ENCODE results near the gene ICE1.
"Not testable (repeated sequence)": the region's sequence is repeated elsewhere in the genome, so short reads cannot be mapped to it uniquely, and the experiment has no call there.

ICE1 gene

DNA sequence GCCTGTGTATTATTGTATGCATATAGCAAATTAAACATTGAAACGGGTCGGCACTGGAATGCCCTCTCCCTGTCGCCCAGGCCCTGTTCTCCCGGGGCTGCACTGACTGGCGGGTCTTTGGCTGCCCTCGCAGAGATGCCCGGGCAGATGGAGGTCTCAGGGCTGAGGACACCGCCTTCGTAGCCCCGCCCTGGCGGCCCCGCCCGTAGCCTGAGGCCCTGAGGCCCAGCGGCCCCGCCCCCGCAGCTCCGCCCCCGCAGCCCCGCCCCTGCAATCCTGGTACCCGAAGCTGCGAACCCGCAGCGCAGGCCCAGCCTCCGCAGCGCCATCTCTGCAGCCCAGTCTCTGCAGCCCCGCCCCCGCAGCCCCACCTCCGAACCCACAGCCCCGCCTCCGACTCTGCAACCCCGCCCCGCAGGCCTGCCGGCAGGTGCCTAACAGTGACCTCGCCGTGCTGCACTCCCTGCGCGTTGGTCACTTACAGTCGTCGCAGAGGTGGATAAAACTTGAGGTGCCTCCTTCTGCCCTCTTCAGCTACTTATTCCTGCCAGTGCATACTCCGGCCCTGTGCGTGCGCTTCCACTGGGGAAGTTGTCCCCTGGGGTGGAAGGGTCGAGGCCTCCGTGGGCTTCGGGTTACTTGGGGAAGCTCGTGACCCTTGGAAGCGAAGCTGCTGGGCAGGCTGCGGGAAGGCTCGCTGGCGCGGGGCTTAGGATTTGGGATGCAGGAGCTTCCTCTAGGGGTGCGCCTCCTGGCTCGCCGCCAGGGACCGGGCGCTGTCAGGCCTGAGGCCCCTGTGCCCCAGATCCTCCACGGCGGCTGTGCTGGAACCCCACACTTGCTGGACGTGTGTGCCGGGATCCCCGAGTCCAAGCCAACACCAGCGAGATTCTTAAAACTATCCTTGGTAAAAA lies 72.3 kb downstream of the ICE1 start:
- peak; percentile 84 for DNase-seq

- DNase-seq, result peak; percentile 32
Measured at GRCh38 chr5:5497152-5497788, 74.8 kb downstream of the ICE1 start.

- DNase-seq, result no peak
Measured at GRCh38 chr5:5499442-5499841, 77.0 kb downstream of the ICE1 start.

- no peak for DNase-seq
Measured at GRCh38 chr5:5504325-5504724, 81.8 kb downstream of the ICE1 start.

DNA sequence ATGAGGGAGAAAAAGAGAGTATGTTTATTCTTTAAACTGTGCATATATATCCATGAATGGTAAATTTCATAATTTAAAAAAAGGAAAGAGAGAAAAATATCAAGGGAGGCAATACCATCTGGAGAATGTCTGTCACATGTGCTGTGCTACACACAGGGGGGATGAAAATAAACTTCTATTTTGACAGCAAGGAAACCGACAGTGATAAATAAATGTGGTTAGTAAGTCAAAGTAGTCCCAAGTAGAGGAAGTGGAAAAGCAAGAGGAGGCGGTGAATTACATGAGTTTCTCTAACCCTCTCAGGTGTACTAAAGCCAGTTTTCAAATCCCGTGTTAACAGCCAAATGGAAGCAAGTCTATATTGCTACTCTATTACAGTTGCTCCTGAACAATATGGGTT lies 83.3 kb downstream of the ICE1 start:
- DNase-seq, result no peak

- no peak for DNase-seq
Measured at GRCh38 chr5:5508391-5508790, 85.9 kb downstream of the ICE1 start.

- DNase-seq, result no peak
Measured at GRCh38 chr5:5511904-5512416, 89.5 kb downstream of the ICE1 start.

GRCh38 chr5:5512543-5512942 lies 90.1 kb downstream of the ICE1 start:
- no peak for DNase-seq

GRCh38 chr5:5520622-5521021 lies 98.1 kb downstream of the ICE1 start:
- not testable (repeated sequence) for DNase-seq

- DNase-seq, result no peak
Measured at GRCh38 chr5:5521029-5521428, 98.6 kb downstream of the ICE1 start.

DNA sequence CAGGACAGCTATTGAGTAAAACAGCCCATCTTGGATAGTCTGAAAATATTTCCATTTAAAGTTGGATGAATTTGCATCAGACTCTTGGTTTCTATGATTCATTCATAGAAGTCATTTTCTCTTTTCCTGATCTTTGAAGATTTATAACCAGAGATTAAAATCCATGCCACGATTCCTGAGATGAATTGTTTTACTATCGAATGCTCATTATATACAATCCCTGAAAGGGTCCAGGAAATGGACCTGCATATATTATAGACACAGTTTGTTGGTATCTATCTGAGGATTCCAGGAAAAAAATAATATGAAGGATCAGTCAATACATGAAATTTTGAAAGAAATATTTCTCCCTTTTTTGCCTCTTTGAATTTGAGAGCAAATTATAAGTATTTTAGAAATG lies 99.0 kb downstream of the ICE1 start:
- no peak for DNase-seq

DNA sequence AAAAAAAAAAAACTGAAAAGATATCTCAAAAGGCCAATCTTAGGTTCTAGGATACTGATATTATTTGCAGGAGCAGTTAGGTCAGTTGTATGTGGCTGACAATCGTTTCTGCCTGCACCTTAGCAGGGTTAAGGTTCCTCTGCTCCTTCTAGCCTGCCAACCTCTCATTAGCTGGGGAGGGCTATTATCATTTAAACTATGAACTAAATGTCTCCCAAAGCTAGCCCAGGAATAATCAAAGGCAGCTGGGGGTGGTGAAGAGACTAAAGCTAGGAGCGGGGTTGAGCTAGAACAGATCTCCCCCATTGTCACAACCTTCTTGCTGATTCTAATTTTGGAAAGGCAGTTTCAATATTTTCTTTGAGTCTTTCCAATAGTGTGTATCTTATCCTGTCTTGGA lies 99.9 kb downstream of the ICE1 start:
- no peak for DNase-seq

DNA sequence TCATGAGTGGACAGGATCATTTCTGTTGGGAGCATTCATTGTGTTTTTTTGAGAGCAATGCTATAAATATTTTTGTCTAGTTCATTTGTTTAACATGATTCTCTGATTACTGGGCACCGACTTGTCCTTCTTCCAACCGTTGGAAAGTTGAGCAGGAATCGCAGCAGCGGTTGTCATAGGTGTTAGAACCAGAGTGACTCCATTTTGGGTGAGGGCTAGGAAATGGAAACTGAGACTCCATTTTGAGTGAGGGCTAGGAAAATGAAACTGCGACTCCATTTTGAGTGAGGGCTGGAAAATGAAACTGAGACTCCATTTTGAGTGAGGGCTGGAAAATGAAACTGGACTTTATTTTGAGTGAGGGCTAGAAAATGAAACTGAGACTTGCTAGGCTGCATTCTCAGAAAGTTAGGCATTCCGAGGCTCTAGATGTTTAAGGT lies 100.6 kb downstream of the ICE1 start:
- DNase-seq, result peak; percentile 74

DNA sequence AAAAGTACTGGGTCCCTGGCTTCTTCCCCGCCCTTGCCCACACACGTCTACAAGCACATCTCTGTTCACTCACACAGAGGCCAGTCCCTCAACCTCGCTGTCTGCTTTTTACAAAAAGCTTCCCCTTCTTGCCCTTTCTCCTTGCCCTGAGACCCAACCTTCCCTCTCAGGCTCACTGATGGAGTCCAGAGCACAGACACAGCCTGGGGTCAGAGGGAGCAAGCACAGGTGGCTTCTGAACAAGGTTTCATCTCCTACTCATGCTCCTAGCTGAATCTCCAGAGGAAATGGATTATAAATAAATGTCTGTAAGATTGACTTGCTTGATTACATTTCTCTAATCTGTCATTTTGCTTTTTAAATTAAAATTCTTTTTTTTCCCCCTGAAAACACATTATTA lies 101.8 kb downstream of the ICE1 start:
- no peak for DNase-seq

- no peak for DNase-seq
Measured at GRCh38 chr5:5531371-5531770, 108.9 kb downstream of the ICE1 start.

DNA sequence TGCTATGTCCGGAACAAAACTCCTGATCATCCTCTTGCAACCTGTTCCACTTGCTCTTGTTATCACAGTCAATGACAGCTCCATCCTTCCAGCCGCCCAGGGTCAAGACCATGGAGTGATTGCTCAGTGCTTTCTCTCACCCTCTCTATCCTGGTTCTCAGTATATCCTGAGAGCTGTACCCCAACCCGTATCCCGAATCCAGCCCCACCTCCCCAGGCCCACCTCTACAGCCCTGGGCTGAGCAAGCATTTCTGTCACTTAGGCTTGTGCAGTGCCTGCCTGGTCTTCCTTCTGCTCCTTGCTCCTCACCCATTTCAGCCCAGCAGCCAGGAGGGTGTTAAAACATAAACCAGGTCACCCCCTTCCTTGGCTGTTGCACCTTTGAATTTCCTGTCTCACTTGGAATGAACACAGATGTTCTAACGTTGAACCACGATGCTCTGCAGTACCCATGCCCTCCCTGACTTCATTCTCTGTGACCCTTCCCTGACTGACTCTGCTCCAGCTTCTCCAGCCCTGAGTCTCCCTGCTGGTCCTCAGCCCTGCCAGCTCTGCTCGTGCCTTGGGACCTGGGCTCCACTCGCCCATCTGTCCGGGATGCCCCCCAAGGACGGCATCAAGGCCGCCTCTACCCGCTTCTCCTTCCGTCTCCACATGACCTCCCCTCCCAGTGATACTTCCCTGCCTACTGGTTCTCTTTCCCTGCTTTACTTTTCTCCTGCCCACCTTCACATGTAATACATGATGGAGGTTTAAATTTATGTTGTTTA lies 110.0 kb downstream of the ICE1 start:
- DNase-seq, result no peak

DNA sequence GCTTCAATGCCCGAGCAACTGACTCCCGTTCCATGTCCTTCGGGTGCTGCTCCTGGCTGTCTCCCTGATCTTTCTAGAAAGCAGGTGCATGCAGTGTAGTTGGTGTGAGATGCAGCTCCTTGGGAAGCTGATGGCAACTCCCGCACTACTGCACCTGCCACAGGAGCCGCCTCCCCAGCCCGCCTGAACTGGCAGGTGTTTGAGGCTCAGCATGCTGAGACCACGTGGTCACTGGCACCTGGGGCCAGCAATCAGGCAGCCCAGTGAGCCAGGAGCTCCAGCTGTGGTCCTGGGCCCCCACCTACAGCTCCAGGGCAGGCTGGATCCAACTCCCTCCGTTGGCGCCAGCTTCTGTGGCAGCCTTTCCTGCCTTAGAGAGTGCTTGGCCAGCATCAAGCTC lies 111.5 kb downstream of the ICE1 start:
- DNase-seq, result no peak

GRCh38 chr5:5534333-5534732 lies 111.9 kb downstream of the ICE1 start:
- DNase-seq, result no peak

DNA sequence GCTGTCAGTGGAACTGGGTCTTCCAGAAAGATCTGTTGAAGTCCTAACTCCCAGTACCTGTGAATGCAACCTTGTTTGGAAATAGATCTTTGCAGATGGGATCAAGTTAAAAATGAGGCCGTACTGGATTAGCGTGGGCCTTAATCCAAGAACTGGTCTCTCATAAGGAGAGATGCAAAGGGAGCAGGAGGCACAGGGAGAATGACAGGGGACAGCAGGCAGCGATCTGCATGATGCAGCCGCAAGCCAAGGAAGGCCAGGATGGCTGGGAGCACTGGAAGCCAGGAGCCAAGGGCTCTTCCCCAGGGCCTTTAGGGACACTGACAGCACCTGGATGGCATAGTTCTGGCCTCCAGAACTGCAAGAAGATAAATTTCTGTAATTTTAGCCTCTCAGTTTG lies 114.4 kb downstream of the ICE1 start:
- DNase-seq, result no peak

DNA sequence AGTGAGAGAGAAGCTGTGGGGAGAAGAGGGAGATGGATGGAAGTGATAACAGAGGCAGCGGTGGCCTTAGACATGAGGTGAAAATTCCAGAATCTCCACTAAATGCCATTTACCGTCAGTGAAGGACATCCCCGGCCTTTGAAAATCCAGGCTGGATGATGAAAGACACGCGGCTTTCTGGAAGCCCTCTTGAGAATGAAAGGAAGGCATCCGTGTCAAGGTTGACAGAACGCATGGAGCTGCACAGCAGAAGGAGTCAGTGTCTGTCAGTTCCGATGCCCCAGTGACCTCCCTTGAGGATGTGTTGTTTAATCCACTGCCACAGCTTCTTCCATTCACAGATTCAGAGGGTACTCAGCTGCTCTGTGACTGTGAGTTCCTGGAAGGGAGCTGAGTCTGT lies 114.9 kb downstream of the ICE1 start:
- DNase-seq, result no peak

GRCh38 chr5:5539590-5539989 lies 117.1 kb downstream of the ICE1 start:
- no peak for DNase-seq
